AG04449 (cell line): ENCODE results near the gene FXR1.
"Not testable (repeated sequence)": the region's sequence is repeated elsewhere in the genome, so short reads cannot be mapped to it uniquely, and the experiment has no call there.

Source experiments
- CTCF ChIA-PET: fragments of 350-600 bp; formaldehyde crosslinking; extraction: SDS; loops from one replicate; lab custom pipeline; 2021; ENCODE audit warnings: antibody characterized with exemption; lab: Yijun Ruan, JAX
- POLR2A ChIA-PET: fragments of 400-600, 350-600 bp; formaldehyde crosslinking; extraction: SDS; loops from one replicate; lab custom pipeline; 2020; ENCODE audit warnings: antibody characterized with exemption, inconsistent platforms; lab: Yijun Ruan, JAX
- DNase-seq: peaks from one replicate; pipeline ENCODE4 v3.0.0-alpha.2; 2010; ENCODE audit warnings: low read depth, low spot score
- H3K4me3 ChIP-seq: 2 replicates; pipeline ENCODE4 v1.5.1; 2011; ENCODE audit warnings: low read depth, mild to moderate bottlenecking, control low read depth, low read length
- TF ChIP-seq, protein P1 (sequence below): IDR thresholded peaks from one replicate; pipeline ENCODE4 v1.5.1; 2011; ENCODE audit warnings: mild to moderate bottlenecking, moderate library complexity, low read length, control low read depth, inconsistent platforms; ENCODE audit not compliant: insufficient read depth; ENCODE audit errors: missing control alignments

FXR1 gene

DNA sequence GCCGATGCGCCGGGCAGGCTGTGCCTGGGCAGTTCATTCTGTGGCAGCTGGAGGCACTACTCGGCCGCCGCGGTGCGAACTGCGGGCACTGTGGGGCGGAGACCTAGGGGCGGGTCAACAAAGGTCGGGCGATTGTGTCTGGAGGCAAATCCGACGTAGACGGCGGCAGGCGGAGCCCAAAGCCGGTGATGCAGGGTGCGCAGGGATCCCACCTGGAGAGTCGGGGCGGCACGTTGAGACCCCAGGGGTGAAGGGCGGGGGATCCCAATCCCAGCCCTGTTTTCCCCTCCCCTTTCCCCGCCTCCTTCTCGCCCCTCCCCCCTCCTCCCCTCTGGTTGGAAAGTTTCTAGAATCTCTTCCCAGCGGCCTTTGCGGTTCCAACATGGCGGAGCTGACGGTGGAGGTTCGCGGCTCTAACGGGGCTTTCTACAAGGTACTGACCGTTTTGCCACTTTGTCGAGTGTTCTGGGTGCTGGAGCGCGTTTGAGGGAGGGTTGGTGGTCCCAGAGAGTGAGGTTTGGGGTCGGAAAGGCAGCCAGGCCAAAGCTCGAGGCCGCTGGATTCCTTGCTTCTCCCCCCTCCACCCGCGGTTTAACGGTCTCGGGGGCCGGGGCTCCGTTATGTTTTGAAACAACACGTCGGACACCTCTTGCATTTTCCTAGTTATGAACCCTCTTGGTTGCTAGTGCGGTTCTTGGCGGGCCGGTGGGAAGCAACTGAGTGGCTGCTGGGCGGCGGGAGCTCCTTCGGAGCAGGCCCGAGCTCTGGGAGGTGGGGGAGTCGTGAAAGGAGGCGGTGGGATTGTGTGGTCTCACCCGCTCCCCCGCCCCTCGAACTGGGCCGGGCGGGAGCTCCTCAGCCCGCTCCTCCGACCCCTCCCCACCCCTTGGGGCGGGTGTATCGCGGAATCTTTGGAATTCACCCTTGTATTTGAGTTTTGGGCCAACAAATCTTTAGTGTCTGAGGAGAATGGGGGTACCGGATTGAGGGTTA, at the start of gene FXR1:
Gene FXR1, plus strand, starts transcription at position 367 of the 993 bp plus-strand sequence. Its CDS starts 16 bp downstream, at position 383.
- ChIA-PET CTCF (interaction anchor here (0.9 to 2.0 kb wide), 9 partner anchors 11 to 63 kb away, joined by 3 to 18 read pairs (median 4); no protein-coding TSS in a partner anchor), POLR2A (no interaction called here)
- no peak for DNase-seq
- TF ChIP-seq, protein P1, sequence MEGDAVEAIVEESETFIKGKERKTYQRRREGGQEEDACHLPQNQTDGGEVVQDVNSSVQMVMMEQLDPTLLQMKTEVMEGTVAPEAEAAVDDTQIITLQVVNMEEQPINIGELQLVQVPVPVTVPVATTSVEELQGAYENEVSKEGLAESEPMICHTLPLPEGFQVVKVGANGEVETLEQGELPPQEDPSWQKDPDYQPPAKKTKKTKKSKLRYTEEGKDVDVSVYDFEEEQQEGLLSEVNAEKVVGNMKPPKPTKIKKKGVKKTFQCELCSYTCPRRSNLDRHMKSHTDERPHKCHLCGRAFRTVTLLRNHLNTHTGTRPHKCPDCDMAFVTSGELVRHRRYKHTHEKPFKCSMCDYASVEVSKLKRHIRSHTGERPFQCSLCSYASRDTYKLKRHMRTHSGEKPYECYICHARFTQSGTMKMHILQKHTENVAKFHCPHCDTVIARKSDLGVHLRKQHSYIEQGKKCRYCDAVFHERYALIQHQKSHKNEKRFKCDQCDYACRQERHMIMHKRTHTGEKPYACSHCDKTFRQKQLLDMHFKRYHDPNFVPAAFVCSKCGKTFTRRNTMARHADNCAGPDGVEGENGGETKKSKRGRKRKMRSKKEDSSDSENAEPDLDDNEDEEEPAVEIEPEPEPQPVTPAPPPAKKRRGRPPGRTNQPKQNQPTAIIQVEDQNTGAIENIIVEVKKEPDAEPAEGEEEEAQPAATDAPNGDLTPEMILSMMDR, result peak; percentile 81
- peak within 1 kb of the TSS; percentile 90 for H3K4me3 ChIP-seq

DNA sequence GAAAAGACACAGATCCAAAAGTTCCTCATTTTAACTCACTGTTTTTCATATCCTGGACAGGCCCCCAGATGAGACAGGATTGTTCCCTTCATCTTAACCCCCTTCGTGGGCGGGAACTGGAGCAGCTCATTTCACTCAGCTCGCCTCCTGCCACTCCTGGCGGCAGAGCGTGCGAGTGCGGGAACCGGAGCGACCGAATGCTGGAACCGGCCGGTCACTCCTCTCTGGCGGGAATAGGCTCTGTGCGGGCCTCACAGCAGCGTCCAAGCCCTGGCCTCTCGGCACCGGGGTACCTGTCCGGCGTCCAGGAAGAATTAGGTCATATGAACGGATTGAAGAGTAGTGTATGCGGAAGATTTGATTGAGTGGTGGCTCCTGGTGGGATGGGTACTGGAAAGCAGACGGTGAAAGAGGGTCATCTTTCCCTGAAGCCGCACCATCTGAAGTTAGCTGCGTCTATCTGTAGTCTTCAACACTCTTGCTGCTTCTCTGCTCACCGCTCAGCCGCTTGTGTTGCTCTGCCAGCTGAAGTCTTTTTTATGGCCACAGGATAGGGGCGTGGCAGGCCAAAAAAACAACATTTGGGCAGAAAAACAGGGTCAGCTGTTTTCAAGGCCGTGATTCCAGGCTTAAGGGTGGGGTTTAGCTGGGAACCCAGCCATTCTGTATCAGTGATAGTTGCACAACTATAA, 42.3 kb upstream of the FXR1 start:
- no peak for DNase-seq
- TF ChIP-seq, protein P1, result no peak
- ChIA-PET CTCF (no interaction called here), POLR2A (no interaction called here)
- H3K4me3 ChIP-seq, result peak overlapping the region; percentile 9; the same call in 1 of the 2 replicates

DNA sequence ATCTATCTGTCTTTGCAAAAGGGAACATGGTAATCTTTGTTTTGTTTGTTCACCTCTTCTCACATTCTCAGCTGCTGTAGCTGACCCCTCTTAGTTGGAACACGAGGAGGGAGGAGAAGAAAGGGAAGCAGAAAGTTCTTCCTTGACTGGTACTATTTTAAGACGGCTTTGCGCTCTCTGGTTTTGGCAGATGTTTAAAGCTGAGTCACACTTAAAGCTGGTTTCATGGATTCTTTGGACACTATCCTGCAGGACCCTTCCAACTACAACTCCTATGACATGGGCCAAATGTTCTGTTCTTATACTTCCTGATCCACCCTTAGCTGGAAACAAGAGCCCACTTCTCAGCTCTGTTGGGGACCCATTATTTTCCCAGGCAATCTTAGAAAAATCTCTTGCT, 40.6 kb upstream of the FXR1 start:
- no peak for DNase-seq
- ChIA-PET CTCF (no interaction called here), POLR2A (no interaction called here)

DNA sequence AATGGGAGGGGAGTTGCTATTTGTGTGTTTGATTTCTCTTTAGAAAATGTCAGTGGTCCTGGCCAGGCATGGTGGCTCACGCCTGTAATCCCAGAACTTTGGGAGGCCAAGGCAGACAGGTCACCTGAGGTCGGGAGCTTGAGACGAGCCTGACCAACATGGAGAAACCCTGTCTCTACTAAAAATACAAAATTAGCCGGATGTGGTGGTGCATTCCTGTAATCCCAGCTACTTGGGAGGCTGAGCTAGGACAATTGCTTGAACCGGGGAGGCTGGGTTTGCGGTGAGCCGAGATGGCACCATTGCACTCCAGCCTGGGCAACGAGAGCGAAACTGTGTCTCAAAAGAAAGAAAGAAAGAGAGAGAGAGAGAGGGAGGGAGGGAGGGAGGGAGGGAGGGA, 40.0 kb upstream of the FXR1 start:
- DNase-seq, CTCF ChIA-PET, H3K4me3 ChIP-seq, POLR2A ChIA-PET: not testable (repeated sequence)

More for the DNA sequence above, 40.6 kb upstream of the FXR1 start:
- TF ChIP-seq, protein P1, result no peak
- H3K4me3 ChIP-seq, result no peak overlapping the region

DNA sequence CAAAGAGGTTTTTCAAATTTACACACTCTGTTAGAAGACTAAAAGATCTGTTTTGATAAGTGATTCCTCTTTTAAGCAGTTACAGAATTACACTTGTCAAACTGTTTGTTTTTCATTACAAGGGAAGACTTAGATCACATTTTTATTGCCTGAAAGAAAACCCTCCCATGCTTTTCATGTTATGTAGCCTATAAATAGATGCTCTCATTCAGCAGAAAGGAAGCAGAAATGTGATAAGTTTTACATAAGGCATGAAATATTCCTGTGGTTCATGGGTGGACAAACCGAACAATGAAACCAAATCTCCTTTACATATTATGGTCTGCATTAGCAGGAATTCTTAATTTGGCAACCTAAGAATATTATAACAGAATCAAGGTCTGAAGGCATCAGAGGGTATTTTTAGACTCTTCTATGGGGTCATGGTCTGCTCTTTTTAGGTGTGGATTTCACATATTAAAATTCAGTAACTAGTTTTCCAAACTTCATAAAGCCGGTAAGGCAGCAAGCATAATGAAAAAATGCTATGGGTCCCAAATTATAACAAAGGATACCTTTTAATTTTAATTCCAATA, 37.3 kb upstream of the FXR1 start:
- no peak overlapping the region for H3K4me3 ChIP-seq
- ChIA-PET POLR2A (no interaction called here), CTCF (no interaction called here)
- TF ChIP-seq, protein P1, result no peak
- DNase-seq, result no peak

DNA sequence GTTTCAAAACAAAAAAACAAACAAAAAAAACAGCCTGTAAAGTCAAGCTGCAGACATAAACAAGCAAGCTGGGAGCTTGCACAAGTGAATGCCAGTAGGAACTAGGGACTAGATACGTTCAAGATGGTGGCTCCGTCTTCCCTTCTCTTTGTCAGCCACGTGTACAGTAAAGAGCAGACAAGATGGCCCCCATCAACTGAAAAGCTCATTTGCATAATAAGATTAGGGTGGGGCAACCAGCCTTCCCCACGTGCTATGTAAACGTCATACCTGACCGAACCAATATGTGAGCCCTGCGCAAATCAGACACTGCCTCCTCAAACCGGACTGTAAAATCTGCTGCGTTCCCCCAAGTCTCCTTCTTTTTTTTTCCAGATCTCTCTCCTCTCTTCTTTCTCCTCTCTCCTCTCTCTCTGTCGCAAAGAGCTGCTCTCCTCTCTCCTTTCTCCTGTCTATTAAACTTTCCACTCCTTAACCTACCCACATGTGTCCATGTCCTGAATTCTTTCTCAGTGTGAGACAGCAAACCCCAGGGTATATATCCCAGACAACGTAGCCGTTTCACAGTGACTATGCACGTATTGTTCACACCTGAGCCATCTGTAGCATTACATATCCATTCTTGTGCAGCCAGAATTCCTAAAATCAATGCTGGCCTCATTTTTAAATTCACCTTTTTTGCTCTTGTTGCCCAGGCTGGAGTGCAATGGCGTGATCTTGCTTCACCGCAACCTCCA, 31.2 kb upstream of the FXR1 start:
- ChIA-PET POLR2A (no interaction called here), CTCF (no interaction called here)
- H3K4me3 ChIP-seq, result no peak overlapping the region
- TF ChIP-seq, protein P1, result no peak
- no peak for DNase-seq
